Endothelial cell of umbilical vein (primary cell): ENCODE data around the gene GRID1. TPM values are rescaled to one million over a fixed set of nuclear protein-coding genes. Genes with fewer than 3 reads are reported as not detected.

ENCODE experiments used
- BruUV-seq: library from RNA; stranded (reverse); fragments of 400-500 nt; replicated peaks from 2 replicates; lab custom pipeline; 2021; lab: Mats Ljungman, UMichigan
- CTCF ChIA-PET: fragments of 300-600, 350-600 bp; sonication (Branson Sonifier 250); formaldehyde crosslinking; loops from one replicate; lab custom pipeline; 2021; ENCODE audit warnings: antibody characterized with exemption, inconsistent platforms; lab: Charles Lee
- POLR2A ChIA-PET: fragments of 300-600, 350-600 bp; sonication (Branson Sonifier 250); formaldehyde crosslinking; loops from one replicate; lab custom pipeline; 2021; ENCODE audit warnings: antibody characterized with exemption, inconsistent platforms; lab: Charles Lee
- DNase-seq: peaks from one replicate; pipeline ENCODE4 v3.0.0-alpha.2; 2011; ENCODE audit warnings: low read depth, low spot score
- FAIRE-seq: peaks from 2 replicates; lab custom pipeline; 2011; peaks lifted over from hg19 to GRCh38; lab: Jason Lieb, UNC
- H2AFZ ChIP-seq: 2 replicates; pipeline ENCODE4 v1.6.0; 2012; ENCODE audit warnings: low read depth, low read length, control low read depth, inconsistent platforms
- H3K27ac ChIP-seq: 2 replicates; pipeline ENCODE4 v1.5.1; 2011; ENCODE audit warnings: low read depth, mild to moderate bottlenecking, control low read depth, low read length, moderate library complexity; ENCODE audit not compliant: insufficient read depth
- H3K27me3 ChIP-seq, 2 experiments: 2 replicates each; pipeline versions ENCODE4 v1.6.0 to v1.6.1; 2011; ENCODE audit warnings: low read length in 2 of 2, mixed read lengths in 1 of 2; ENCODE audit not compliant: control insufficient read depth in 2 of 2, insufficient read depth in 2 of 2
- H3K36me3 ChIP-seq, 2 experiments: 2 replicates in 1 of 2; 3 replicates in 1 of 2; pipeline ENCODE4 v1.5.1; 2011; ENCODE audit warnings: low read length in 2 of 2, mild to moderate bottlenecking in 1 of 2, moderate library complexity in 1 of 2; ENCODE audit not compliant: control insufficient read depth in 2 of 2, insufficient read depth in 2 of 2; ENCODE audit errors: extremely low read depth in 1 of 2
- H3K4me1 ChIP-seq: 3 replicates; pipeline ENCODE4 v1.5.1; 2011; ENCODE audit warnings: mild to moderate bottlenecking, low read length; ENCODE audit not compliant: control insufficient read depth, insufficient read depth; ENCODE audit errors: extremely low read depth
- H3K4me2 ChIP-seq: 2 replicates; pipeline ENCODE4 v1.6.1; 2011; ENCODE audit warnings: low read length, control low read depth, mixed read lengths; ENCODE audit not compliant: insufficient read depth
- H3K4me3 ChIP-seq, 3 experiments: fragments of 200-600 bp in 1 of 3; sonication (generic), shearing (Covaris generic) in 1 of 3; replicated peaks in 1 of 3; 2 replicates each; pipeline ENCODE4 v1.5.1; 2011 to 2016; ENCODE audit warnings: control low read depth in 3 of 3, low read length in 3 of 3, mild to moderate bottlenecking in 2 of 3, inconsistent platforms in 1 of 3, low read depth in 1 of 3, moderate library complexity in 1 of 3; ENCODE audit not compliant: insufficient read depth in 1 of 3
- H3K79me2 ChIP-seq: 2 replicates; pipeline ENCODE4 v1.6.0; 2012; ENCODE audit warnings: low read length, inconsistent platforms; ENCODE audit not compliant: control insufficient read depth, insufficient read depth
- H3K9ac ChIP-seq: replicated peaks from 2 replicates; pipeline ENCODE3; 2011; ENCODE audit warnings: low read length, control low read depth; ENCODE audit not compliant: insufficient read depth; ENCODE audit errors: extremely low read depth
- H3K9me1 ChIP-seq: replicated peaks from 3 replicates; pipeline ENCODE4 v1.6.0; 2011; ENCODE audit warnings: mild to moderate bottlenecking, low read length; ENCODE audit not compliant: control insufficient read depth, insufficient read depth; ENCODE audit errors: extremely low read depth
- H3K9me3 ChIP-seq: replicated peaks from 2 replicates; pipeline ENCODE4 v1.5.1; 2012; ENCODE audit warnings: low read length, inconsistent platforms; ENCODE audit not compliant: control insufficient read depth, insufficient read depth
- H4K20me1 ChIP-seq: replicated peaks from 2 replicates; pipeline ENCODE3; 2011; ENCODE audit warnings: mild to moderate bottlenecking, low read length; ENCODE audit not compliant: control insufficient read depth, insufficient read depth; ENCODE audit errors: extremely low read depth
- EZH2 ChIP-seq: IDR thresholded peaks from 2 replicates; pipeline ENCODE4 v1.6.1; 2012; ENCODE audit warnings: borderline replicate concordance, low read depth, mild to moderate bottlenecking, moderate library complexity, low read length, inconsistent platforms; ENCODE audit not compliant: severe bottlenecking
- FOS ChIP-seq: IDR thresholded peaks from 2 replicates; pipeline ENCODE4 v1.6.1; 2011; ENCODE audit warnings: mild to moderate bottlenecking, low read length, moderate library complexity, borderline replicate concordance; ENCODE audit not compliant: insufficient read depth
- GATA2 ChIP-seq: IDR thresholded peaks from 2 replicates; pipeline ENCODE4 v1.7.0; 2011; ENCODE audit warnings: low read depth, mild to moderate bottlenecking, moderate library complexity, mixed read lengths, low read length; ENCODE audit not compliant: insufficient read length, insufficient read depth
- JUN ChIP-seq: IDR thresholded peaks from 2 replicates; pipeline ENCODE4 v1.6.1; 2011; ENCODE audit warnings: borderline replicate concordance, low read depth; ENCODE audit not compliant: insufficient read length, insufficient read depth
- MYC ChIP-seq: IDR thresholded peaks from one replicate; pipeline ENCODE4 v1.6.1; 2011; ENCODE audit warnings: mild to moderate bottlenecking, low read depth, low read length
- POLR2A ChIP-seq: IDR thresholded peaks from 2 replicates; pipeline ENCODE4 v1.6.1; 2012; ENCODE audit warnings: low read depth, mild to moderate bottlenecking, control low read depth, low read length
- POLR2AphosphoS5 ChIP-seq: IDR thresholded peaks from 2 replicates; pipeline ENCODE4 v1.6.1; 2012; ENCODE audit warnings: low read depth, mild to moderate bottlenecking, control low read depth, low read length, moderate library complexity; ENCODE audit not compliant: insufficient read depth
- dilution Hi-C: fragments of 300-500 bp; cut with MboI; formaldehyde crosslinking; loops from one replicate; pipeline ENCODE4 v1.15.0; 2019; ENCODE audit warnings: low sequenced_read_pairs; ENCODE audit not compliant: extremely low pct_ligation_motif_present
- intact Hi-C: fragments of 100-400 bp; cut with micrococcal nuclease; formaldehyde crosslinking; loops from one replicate; pipeline ENCODE4 v1.10.0; 2022
- polyA plus RNA-seq, 4 experiments: library from polyadenylated mRNA; depleted of rRNA in 3 of 4; stranded (reverse) in 3 of 4; unstranded in 1 of 4; fragments of >200 nt; gene quantifications; 2 replicates each; pipeline versions ENCODE4 v1.2.1 to v1.2.3, GENCODE V29; 2011 to 2012; ENCODE audit warnings: missing spikeins in 1 of 4
- total RNA-seq: library from RNA; stranded (reverse); gene quantifications from 2 replicates; pipeline ENCODE4 v1.2.3, GENCODE V29; 2021
- TF ChIP-seq, protein P1 (sequence below), 2 donors: IDR thresholded peaks; 1 replicate in 1 of 2; 2 replicates in 1 of 2; pipeline ENCODE4 v1.5.1; 2011; ENCODE audit warnings: low read length in 2 of 2, mild to moderate bottlenecking in 2 of 2, moderate library complexity in 2 of 2, control low read depth in 1 of 2, inconsistent platforms in 1 of 2, low read depth in 1 of 2; ENCODE audit not compliant: insufficient read depth in 1 of 2; ENCODE audit errors: extremely low read depth in 1 of 2
- TF ChIP-seq, protein P2 (sequence below): IDR thresholded peaks from 2 replicates; pipeline ENCODE4 v1.6.1; 2011; ENCODE audit not compliant: insufficient read depth, insufficient read length

GRID1 gene
- total and polyA plus RNA-seq, 2 donors (not counting 3 experiments of a cell fraction or from before 2014, with no cell fraction given): not detected

- TF ChIP-seq, protein P1, sequence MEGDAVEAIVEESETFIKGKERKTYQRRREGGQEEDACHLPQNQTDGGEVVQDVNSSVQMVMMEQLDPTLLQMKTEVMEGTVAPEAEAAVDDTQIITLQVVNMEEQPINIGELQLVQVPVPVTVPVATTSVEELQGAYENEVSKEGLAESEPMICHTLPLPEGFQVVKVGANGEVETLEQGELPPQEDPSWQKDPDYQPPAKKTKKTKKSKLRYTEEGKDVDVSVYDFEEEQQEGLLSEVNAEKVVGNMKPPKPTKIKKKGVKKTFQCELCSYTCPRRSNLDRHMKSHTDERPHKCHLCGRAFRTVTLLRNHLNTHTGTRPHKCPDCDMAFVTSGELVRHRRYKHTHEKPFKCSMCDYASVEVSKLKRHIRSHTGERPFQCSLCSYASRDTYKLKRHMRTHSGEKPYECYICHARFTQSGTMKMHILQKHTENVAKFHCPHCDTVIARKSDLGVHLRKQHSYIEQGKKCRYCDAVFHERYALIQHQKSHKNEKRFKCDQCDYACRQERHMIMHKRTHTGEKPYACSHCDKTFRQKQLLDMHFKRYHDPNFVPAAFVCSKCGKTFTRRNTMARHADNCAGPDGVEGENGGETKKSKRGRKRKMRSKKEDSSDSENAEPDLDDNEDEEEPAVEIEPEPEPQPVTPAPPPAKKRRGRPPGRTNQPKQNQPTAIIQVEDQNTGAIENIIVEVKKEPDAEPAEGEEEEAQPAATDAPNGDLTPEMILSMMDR (IDR thresholded peaks at IDR 0.05; ENCODE audit: extremely low read depth in 1 of 2, insufficient read depth in 1 of 2, low read depth in 1 of 2, low read length in 2 of 2): no peak
- Histone ChIP-seq H3K79me2 (no peaks in the 10 kb centered on the region), H3K9ac (no peak overlapping the region), H3K27ac (no peak overlapping the region), H3K36me3 (no peaks in the 10 kb centered on the region), H3K9me3 (no peaks in the 10 kb centered on the region), H3K9me1 (no peaks in the 10 kb centered on the region), H4K20me1 (no peaks in the 10 kb centered on the region), H3K4me2 (no peak overlapping the region), H3K4me1 (no peaks in the 10 kb centered on the region), H3K27me3 (no peaks in the 10 kb centered on the region), H3K4me3 (no peak overlapping the region), H2AFZ (no peak overlapping the region)
- POLR2A ChIA-PET: no interaction called here
- intact Hi-C loops: no loop called here
- FAIRE-seq: no peak
- dilution Hi-C loops: no loop called here
- no TSS peak for BruUV-seq
- CTCF ChIA-PET: no interaction called here
- no peak for DNase-seq
Observed at GRCh38 chr10:85926136-85926535, 440.5 kb downstream of the GRID1 start.

DNA sequence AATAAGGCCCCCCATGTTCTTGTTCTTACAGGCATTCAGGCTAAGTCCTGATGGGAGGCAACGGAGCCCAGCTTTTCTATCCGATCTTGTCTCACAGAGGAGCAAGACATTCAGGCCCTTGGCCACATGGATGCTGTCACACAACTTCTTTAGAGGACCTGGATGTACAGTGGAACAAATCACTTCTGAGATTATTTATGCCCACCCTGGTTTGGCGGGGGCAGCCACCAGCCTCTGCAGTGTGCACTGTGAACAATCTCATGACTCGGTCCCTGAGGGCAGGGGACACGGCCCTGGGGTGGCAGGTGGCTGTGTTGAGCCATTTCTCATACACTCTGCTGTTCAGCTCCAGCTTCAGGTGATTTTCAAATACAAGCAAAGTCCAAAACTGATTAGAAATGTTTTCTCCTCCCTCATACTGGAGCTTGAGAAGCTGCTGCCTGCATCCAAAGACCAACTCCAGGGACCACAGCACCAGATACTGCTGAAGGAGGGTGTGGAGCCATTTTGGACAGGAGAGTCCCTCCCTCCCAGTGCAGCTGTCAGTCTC lies 441.3 kb downstream of the GRID1 start:
- Histone ChIP-seq H3K9ac (no peak overlapping the region), H3K9me1 (no peaks in the 10 kb centered on the region), H3K36me3 (no peaks in the 10 kb centered on the region), H3K9me3 (no peaks in the 10 kb centered on the region), H3K27me3 (no peaks in the 10 kb centered on the region), H3K27ac (no peak overlapping the region), H3K4me1 (no peaks in the 10 kb centered on the region), H4K20me1 (no peaks in the 10 kb centered on the region), H3K4me3 (no peak overlapping the region), H2AFZ (no peak overlapping the region), H3K4me2 (no peak overlapping the region), H3K79me2 (no peaks in the 10 kb centered on the region)
- intact Hi-C loops: no loop called here
- POLR2A ChIA-PET: no interaction called here
- dilution Hi-C loops: no loop called here
- FAIRE-seq (no peak), DNase-seq (no peak)
- BruUV-seq: no TSS peak
- CTCF ChIA-PET: no interaction called here
- TF ChIP-seq, protein P2, sequence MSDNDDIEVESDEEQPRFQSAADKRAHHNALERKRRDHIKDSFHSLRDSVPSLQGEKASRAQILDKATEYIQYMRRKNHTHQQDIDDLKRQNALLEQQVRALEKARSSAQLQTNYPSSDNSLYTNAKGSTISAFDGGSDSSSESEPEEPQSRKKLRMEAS: no peak
- TF ChIP-seq MYC: no peak
- TF ChIP-seq EZH2: no peak
- TF ChIP-seq POLR2A: no peak
- TF ChIP-seq, protein P1 (IDR thresholded peaks at IDR 0.05; ENCODE audit: extremely low read depth in 1 of 2, insufficient read depth in 1 of 2, low read depth in 1 of 2, low read length in 2 of 2): no peak
- TF ChIP-seq FOS: no peak
- no peak for TF ChIP-seq POLR2AphosphoS5
- no peak for TF ChIP-seq GATA2
- TF ChIP-seq JUN: no peak
